Posterior vena cava (tissue), 2 donors: ENCODE data around the gene CLDN34. TPM values are rescaled to one million over a fixed set of nuclear protein-coding genes. Genes with fewer than 3 reads are reported as not detected.
A peak's percentile ranks its signal among the peaks of the same experiment; 100 is the strongest.

Experiments
- DNase-seq: peaks from one replicate; pipeline ENCODE4 v3.0.0-alpha.2; 2020; ENCODE audit warnings: low spot score
- intact Hi-C, 2 donors: fragments of 100-400 bp; cut with DNase I; formaldehyde crosslinking; loops; one replicate each; pipeline versions ENCODE4 v1.14.1 to v1.14.2; 2022 to 2023
- total RNA-seq, 2 donors: library from RNA; stranded (reverse); fragmentation: NEBNext Ultra II Directional; extraction: Animal tissue kit (Norgen Biotek cat#: 25700); gene quantifications; one replicate each; pipeline ENCODE4 v1.2.1, GENCODE V29; 2021
- donor health status: DM: yes; HTN: yes; CAD: no.
- donor health status: DM: yes; HTN: yes; CAD: no.

Gene CLDN34
- total RNA-seq, 2 donors from 2014 or later: not detected

DNA sequence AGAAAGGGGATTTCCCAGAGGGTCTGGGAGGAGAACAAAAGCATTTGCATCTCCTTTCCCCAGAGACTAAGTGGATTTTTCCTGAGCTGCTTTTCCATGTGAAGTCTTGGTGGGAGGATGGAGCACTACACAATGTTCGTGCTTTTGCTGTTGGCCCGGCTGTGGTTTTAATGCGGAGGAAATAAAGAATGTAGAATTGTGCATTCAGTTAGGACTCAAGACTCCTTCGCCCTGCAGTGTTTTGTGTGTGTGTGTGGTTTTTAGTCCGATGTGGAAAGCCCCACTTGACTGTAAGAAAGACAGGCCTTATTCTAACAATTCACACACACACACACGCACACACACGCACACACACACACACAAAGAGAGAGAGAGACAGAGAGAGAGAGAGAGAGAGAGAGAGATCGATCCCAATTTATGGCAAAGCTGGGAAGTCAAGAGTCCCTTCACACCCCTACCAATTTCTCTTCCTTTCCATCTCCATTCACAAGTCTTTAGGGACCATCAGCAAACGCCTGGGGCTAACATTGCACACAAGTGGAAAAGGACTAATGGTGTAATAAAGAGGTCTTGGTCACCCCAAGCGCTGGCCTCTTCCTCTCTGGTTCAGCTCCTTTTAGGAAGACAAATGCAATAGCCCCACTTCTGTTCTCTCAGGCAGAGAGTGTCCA is 44.2 kb downstream of the CLDN34 start:
- no peak for DNase-seq
- intact Hi-C loops: loop anchor here in 1 of 2 donors (5.0 to 10.0 kb wide), 2 partner anchors 106 to 1807 kb away; no protein-coding TSS in a partner anchor

DNA sequence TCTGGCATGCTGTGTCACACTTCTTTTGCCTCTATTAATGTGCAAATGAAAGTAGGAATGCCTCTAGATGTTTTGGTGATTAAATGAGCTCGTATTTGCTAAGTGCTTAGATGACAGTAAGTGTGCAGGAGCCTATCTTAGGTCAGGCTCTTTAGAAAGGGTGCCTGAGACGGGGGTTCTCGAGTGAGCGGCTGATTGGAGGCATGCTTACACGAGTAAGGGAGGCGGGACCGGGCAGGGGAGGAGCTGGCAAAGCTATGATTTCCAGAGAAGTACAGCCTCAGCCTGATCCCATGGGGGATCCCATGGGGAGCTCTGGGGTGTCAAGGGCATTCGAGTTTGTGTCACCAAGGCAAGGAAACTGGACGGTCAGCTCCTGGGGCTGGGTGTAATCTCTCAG is 44.8 kb downstream of the CLDN34 start:
- intact Hi-C loops: loop anchor here in 1 of 2 donors (5.0 to 10.0 kb wide), 2 partner anchors 105 to 1807 kb away; no protein-coding TSS in a partner anchor
- no peak for DNase-seq

DNA sequence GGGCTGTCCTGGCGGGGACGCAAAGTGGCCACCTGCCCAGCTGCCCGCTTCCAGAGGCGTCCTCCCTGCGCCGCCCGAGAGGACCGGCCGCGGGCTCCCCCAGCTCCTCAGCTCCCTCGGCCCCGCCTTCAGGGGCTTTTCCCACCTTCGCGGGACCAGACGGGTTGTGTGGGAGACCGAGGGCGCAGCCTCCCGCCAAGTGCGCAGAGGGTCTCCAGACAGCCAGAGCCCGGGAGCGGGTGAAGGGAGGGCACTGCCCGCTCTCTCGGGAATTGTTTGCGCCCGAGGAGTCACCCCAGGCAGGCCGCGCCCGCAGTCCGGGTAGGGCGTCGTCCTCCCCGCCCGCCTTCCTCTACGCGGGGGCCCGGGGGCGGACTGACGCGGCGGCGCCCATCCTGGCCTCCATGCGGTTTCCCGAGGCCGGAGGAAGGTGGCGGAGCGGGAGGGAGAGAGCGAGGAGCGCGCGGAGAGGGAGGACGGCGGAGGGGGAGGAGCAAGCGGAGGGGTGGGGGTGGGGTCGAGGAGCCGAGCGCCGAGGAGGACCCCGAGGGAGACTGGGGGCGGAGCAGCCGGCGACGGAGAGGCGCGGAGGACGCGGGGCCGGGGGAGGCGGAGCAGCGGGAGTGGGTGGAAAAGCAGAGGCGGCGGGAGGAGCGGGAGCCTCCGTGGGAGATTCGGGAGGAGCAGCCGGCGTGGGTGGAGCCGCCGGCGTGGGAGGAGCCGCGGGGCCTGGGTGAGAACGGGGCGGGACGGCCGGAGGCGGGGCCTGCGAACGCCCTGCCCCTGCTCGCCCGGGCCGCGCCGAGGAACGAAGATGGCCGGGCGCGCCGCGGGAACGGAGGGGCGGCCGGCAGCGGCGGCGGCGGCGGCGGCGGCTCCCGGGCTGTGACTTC is 47.5 kb downstream of the CLDN34 start:
- DNase-seq: peak; percentile 96
- intact Hi-C loops: loop anchor here (5.0 to 10.0 kb wide), 2 partner anchors 103 to 1810 kb away; no protein-coding TSS in a partner anchor

DNA sequence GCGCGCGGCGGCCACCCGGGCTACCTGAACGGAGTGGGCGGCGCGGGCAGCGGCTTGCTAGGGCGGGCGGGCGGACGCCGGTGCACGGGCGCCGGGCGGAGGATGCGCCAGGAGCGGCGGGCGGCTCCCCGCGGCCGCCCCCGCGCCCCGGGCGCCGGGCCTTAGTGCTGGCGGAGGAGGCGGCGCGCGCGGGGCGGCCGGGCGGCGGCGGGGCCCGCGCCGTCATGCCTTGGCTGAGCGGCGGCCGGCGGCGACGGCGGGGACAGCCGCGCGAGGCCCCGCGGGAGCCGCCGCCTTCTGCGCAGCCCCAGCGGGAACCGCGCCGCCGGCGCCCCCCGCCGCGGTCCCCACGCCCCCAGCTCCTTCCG is 48.2 kb downstream of the CLDN34 start:
- intact Hi-C loops: loop anchor here (5.0 to 10.0 kb wide), 2 partner anchors 102 to 1811 kb away; no protein-coding TSS in a partner anchor

DNA sequence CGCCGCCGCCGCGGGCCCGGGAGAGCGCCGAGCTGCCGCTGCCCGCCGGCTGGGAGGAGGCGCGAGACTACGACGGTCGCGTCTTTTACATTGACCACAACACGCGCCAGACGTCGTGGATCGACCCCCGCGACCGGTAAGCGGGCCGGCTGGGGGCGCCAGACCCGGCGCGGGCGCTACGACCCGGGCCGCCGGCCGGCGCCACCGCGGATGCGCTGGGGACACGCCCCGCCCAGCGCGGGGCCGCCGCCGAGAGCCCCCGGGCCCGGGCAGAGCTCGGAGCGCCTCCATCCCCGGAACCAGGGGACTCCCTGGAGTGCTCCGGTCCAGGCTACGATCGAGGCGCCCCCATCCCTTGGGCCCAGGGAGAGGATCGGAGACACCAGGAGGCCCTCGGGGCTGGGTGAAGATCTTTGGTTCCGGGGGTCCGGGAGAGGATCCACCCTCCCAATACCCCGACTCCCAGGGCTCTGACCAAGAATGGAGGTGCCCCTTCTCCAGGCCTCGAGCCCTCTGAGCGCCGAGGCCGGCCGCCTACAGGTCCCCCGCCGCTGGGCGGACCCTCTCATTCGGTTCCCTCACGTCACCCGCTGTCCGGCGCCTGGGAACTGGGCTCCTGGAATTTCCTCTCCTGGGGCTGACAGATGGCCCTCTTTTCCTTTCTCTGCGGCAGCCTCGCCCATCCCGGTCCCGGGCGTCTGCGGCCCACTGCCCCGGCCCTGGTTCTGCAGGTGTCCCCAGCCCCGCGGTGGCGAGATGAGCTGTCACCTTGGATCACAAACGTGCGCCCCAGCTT is 48.8 kb downstream of the CLDN34 start:
- peak; percentile 82 for DNase-seq
- intact Hi-C loops: loop anchor here (5.0 to 10.0 kb wide), 2 partner anchors 101 to 1811 kb away; no protein-coding TSS in a partner anchor

More for the DNA sequence above, 48.2 kb downstream of the CLDN34 start:
- DNase-seq: no peak

DNA sequence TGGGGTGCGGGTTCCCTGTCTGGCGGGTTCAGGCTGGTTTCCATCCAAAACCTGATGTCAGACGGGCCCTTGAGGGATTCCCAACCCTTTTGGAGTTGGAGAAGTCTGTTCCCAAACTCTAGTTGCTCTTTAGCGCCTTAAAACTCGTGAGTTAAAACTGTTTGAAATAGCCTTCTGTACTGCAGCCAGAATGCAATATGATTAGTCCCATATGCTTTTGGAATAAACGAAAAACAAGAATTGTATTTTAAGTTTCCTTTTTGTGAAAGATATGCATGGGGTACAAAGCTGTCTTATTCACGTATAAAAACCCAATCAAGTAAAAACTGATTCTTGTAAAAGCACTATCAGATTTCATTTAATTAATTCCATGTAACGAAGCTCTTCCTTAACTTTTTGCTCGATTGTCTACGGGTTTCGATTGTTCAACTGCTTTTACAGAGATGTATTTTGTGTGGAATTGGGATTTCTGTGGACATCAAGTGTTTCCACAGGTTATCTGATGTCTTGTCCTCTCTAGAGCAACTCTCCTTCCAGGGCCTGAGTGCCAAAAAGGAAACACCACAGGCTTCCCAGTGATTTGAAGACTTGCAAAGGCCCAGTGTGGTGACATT is 49.5 kb downstream of the CLDN34 start:
- intact Hi-C loops: loop anchor here (5.0 to 10.0 kb wide), 2 partner anchors 101 to 1812 kb away; no protein-coding TSS in a partner anchor
- DNase-seq: no peak

DNA sequence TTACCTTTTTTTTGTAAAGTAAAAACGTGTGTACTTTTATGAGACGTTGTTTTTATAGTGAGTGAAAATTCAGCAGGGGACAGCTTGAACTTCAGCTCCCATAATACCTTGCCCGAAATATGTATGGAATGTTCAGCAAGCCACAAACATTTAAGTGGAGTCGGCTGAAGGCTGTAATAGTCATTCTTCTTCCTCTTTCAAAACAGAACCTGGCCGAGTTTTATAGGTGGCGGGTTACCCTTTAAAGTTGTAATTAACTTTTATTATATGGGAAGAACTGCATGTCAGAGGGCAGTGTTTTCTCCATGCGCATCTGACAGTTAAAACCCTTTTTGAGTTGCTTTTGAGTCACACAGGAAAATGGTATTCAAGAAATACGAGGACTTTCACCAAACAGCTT is 50.7 kb downstream of the CLDN34 start:
- intact Hi-C loops: loop anchor here (5.0 to 10.0 kb wide), 2 partner anchors 99 to 1813 kb away; no protein-coding TSS in a partner anchor

More for the DNA sequence above, 50.7 kb downstream of the CLDN34 start:
- DNase-seq: no peak

Other genes with a start within 250 kb of the CLDN34 start
- 1 to 10 TPM in 1 of 2 donors, not detected in 1; 1.1 TPM for gene GPR143, start 201.5 kb upstream of the CLDN34 start, total RNA-seq
- gene SHROOM2, start 180.9 kb upstream of the CLDN34 start, total RNA-seq: 1 to 10 TPM; 1.2 to 1.8 TPM
- gene CLCN4, start 189.6 kb downstream of the CLDN34 start, total RNA-seq: 1 to 10 TPM; 3.7 to 8.4 TPM